ENCODE data around the gene SMIM24. TPM values are rescaled to one million over a fixed set of nuclear protein-coding genes. Genes with fewer than 3 reads are reported as not detected.

The SMIM24 gene
- polyA plus RNA-seq, 1 donor from 2014 or later: not detected

DNA sequence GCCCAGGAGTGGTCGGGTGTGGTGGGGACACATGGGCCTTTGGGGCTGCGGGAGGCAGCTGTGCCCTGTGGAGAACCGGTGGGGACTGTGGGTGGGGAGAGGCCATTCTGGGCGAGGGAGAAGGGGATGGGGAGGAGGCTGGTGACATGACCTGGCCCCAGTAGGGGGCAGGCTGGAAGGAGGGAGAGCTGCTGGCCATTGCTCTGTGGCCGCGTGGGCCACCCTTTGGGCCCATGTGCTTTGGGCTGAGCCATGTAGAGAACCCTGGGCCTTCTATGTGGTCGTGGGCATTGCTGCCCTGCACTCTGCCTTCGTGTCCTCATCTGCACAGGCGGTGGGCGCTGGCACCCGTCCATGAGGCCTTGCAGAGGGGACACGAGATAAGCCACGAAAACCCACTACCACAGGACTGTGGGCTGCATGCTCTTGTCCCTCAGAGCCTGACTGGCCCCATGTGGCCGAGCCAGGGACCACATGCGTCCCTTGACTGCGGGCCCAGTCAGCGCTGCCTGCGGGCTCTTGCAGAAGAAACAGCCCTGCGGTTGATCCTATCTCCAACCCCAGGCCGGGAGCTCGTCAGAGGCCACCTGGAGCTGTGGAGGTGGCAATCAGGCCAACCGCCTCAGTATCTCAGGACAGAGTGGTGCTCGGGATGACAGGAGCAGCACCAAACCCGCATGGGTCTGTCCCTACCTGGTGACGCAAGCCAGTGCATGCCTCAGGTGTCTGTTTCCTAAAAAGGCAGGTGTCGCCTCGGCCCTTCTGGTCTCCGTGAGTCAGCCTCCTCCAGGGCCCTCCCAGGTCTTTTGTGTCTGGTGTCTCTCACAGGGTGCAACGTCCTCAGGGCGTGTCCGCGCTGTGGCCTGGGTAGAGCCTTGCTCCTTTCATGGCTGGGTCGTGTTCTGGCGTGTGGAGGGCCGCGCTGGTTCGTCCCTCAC is 40.1 kb upstream of the SMIM24 start:
- Histone ChIP-seq H3K27me3 (ENCODE audit: insufficient read depth, low read depth, low read length) (no peaks in the 10 kb centered on the region), H3K4me2 (ENCODE audit: low read length) (no peak overlapping the region), H3K9ac (ENCODE audit: low read length) (no peak overlapping the region), H3F3A (ENCODE audit: insufficient read depth, low read length, poor library complexity, severe bottlenecking) (no peaks in the 10 kb centered on the region), H4K20me1 (ENCODE audit: insufficient read depth) (peaks cover 8% of the 10 kb centered on the region), H3K36me3 (ENCODE audit: insufficient read depth, low read length) (no peaks in the 10 kb centered on the region), H3K27ac (ENCODE audit: low read length) (no peak overlapping the region), H3K79me2 (replicated peaks; ENCODE audit: insufficient read depth, low read length) (peaks cover 25% of the 10 kb centered on the region), H3K9me3 (ENCODE audit: low read length) (no peaks in the 10 kb centered on the region), H3K4me3 (ENCODE audit: low read length) (no peak overlapping the region), H2AFZ (ENCODE audit: low read depth, low read length) (no peak overlapping the region), H3K9me2 (ENCODE audit: insufficient read depth, low read length) (no peaks in the 10 kb centered on the region)
- TF ChIP-seq MXI1 (conservative IDR thresholded peaks at IDR 0.05; ENCODE audit: poor library complexity, severe bottlenecking) (no peak), POLR2AphosphoS5 (IDR thresholded peaks at IDR 0.05) (no peak), SMC3 (conservative IDR thresholded peaks at IDR 0.05; ENCODE audit: poor library complexity) (no peak), RAD21 (conservative IDR thresholded peaks at IDR 0.05) (no peak), EZH2 (IDR thresholded peaks at IDR 0.05; ENCODE audit: borderline replicate concordance, insufficient read depth, low read length, poor library complexity, severe bottlenecking) (no peak), CTCF (IDR thresholded peaks at IDR 0.05; ENCODE audit: poor library complexity, severe bottlenecking) (no peak), TAF1 (IDR thresholded peaks at IDR 0.05; ENCODE audit: low read depth) (no peak), EP300 (conservative IDR thresholded peaks at IDR 0.05; ENCODE audit: poor library complexity, severe bottlenecking) (no peak), REST (IDR thresholded peaks at IDR 0.05; ENCODE audit: borderline replicate concordance) (no peak)

- Histone ChIP-seq H3K79me2 (replicated peaks; ENCODE audit: insufficient read depth, low read length) (peaks cover 25% of the 10 kb centered on the region), H3K36me3 (ENCODE audit: insufficient read depth, low read length) (no peaks in the 10 kb centered on the region), H4K20me1 (ENCODE audit: insufficient read depth) (peaks cover 8% of the 10 kb centered on the region), H3K4me3 (ENCODE audit: low read length) (no peak overlapping the region), H3F3A (ENCODE audit: insufficient read depth, low read length, poor library complexity, severe bottlenecking) (no peaks in the 10 kb centered on the region), H3K9me2 (ENCODE audit: insufficient read depth, low read length) (no peaks in the 10 kb centered on the region), H3K27me3 (ENCODE audit: insufficient read depth, low read depth, low read length) (no peaks in the 10 kb centered on the region), H3K4me2 (ENCODE audit: low read length) (no peak overlapping the region), H3K9ac (ENCODE audit: low read length) (no peak overlapping the region), H3K27ac (ENCODE audit: low read length) (no peak overlapping the region), H3K9me3 (ENCODE audit: low read length) (no peaks in the 10 kb centered on the region), H2AFZ (ENCODE audit: low read depth, low read length) (no peak overlapping the region)
- TF ChIP-seq EZH2 (IDR thresholded peaks at IDR 0.05; ENCODE audit: borderline replicate concordance, insufficient read depth, low read length, poor library complexity, severe bottlenecking) (no peak), MXI1 (conservative IDR thresholded peaks at IDR 0.05; ENCODE audit: poor library complexity, severe bottlenecking) (no peak), CTCF (IDR thresholded peaks at IDR 0.05; ENCODE audit: poor library complexity, severe bottlenecking) (no peak), POLR2AphosphoS5 (IDR thresholded peaks at IDR 0.05) (no peak), SMC3 (conservative IDR thresholded peaks at IDR 0.05; ENCODE audit: poor library complexity) (no peak), EP300 (conservative IDR thresholded peaks at IDR 0.05; ENCODE audit: poor library complexity, severe bottlenecking) (no peak), RAD21 (conservative IDR thresholded peaks at IDR 0.05) (no peak)
These were observed 38.8 kb upstream of the SMIM24 start for GRCh38 chr19:3519126-3519525.
